ES-I3 (cell line): ENCODE data around the gene PABPC3.

Experiments
- H3K36me3 ChIP-seq: 2 replicates; pipeline ENCODE4 v1.6.1; 2013; ENCODE audit warnings: mild to moderate bottlenecking, low read length, control low read depth, moderate library complexity; ENCODE audit not compliant: insufficient read depth
- H3K4me1 ChIP-seq: 2 replicates; pipeline ENCODE4 v1.6.1; 2013; ENCODE audit warnings: mild to moderate bottlenecking, control low read depth, low read length; ENCODE audit not compliant: insufficient read depth
- H3K9ac ChIP-seq: 2 replicates; pipeline ENCODE4 v1.6.1; 2013; ENCODE audit warnings: low read depth, mild to moderate bottlenecking, low read length, moderate library complexity
- H3K9me3 ChIP-seq: 2 replicates; pipeline ENCODE4 v1.6.1; 2013; ENCODE audit warnings: mild to moderate bottlenecking, low read length, moderate library complexity; ENCODE audit not compliant: control insufficient read depth, insufficient read depth

The PABPC3 gene

GRCh38 chr13:25084096-25084495, 11.8 kb upstream of the PABPC3 start:
- Histone ChIP-seq H3K36me3 (no peaks in the 10 kb centered on the region), H3K9ac (no peak overlapping the region), H3K9me3 (no peaks in the 10 kb centered on the region), H3K4me1 (no peaks in the 10 kb centered on the region)

GRCh38 chr13:25085125-25085742, 10.7 kb upstream of the PABPC3 start:
- Histone ChIP-seq H3K36me3 (no peaks in the 10 kb centered on the region), H3K9ac (no peak overlapping the region)

GRCh38 chr13:25088562-25089221, 7.2 kb upstream of the PABPC3 start:
- H3K9ac ChIP-seq = no peak overlapping the region
- H3K4me1 ChIP-seq = no peaks in the 10 kb centered on the region
- no peaks in the 10 kb centered on the region for H3K9me3 ChIP-seq
- H3K36me3 ChIP-seq = no peaks in the 10 kb centered on the region

More at GRCh38 chr13:25085125-25085742, 10.7 kb upstream of the PABPC3 start:
- Histone ChIP-seq H3K9me3 (no peaks in the 10 kb centered on the region), H3K4me1 (no peaks in the 10 kb centered on the region)

GRCh38 chr13:25097426-25097825, 1.5 kb downstream of the PABPC3 start:
- H3K36me3 ChIP-seq = no peaks in the 10 kb centered on the region
- no peaks in the 10 kb centered on the region for H3K9me3 ChIP-seq
- H3K4me1 ChIP-seq = no peaks in the 10 kb centered on the region
- H3K9ac ChIP-seq = no peak overlapping the region

- Histone ChIP-seq H3K9ac (no peak overlapping the region), H3K36me3 (no peaks in the 10 kb centered on the region), H3K4me1 (no peaks in the 10 kb centered on the region), H3K9me3 (no peaks in the 10 kb centered on the region)
Observed at GRCh38 chr13:25103711-25104110, 7.8 kb downstream of the PABPC3 start.

GRCh38 chr13:25109341-25109740, 13.4 kb downstream of the PABPC3 start:
- no peaks in the 10 kb centered on the region for H3K36me3 ChIP-seq
- no peak overlapping the region for H3K9ac ChIP-seq
- peaks cover 10% of the 10 kb centered on the region; the same call in 1 of the 2 replicates for H3K4me1 ChIP-seq
- H3K9me3 ChIP-seq = no peaks in the 10 kb centered on the region

- no peak overlapping the region for H3K9ac ChIP-seq
- peaks cover 18% of the 10 kb centered on the region; the same call in 1 of the 2 replicates for H3K4me1 ChIP-seq
- no peaks in the 10 kb centered on the region for H3K36me3 ChIP-seq
- no peaks in the 10 kb centered on the region for H3K9me3 ChIP-seq
Observed at GRCh38 chr13:25110956-25111584, 15.1 kb downstream of the PABPC3 start.

- Histone ChIP-seq H3K36me3 (no peaks in the 10 kb centered on the region), H3K9me3 (no peaks in the 10 kb centered on the region), H3K4me1 (peaks cover 18% of the 10 kb centered on the region; the same call in 1 of the 2 replicates), H3K9ac (no peak overlapping the region)
Observed at GRCh38 chr13:25111585-25111956, 15.6 kb downstream of the PABPC3 start.

GRCh38 chr13:25112695-25113255, 16.8 kb downstream of the PABPC3 start:
- no peaks in the 10 kb centered on the region for H3K9me3 ChIP-seq
- H3K4me1 ChIP-seq = peaks cover 18% of the 10 kb centered on the region; the same call in 1 of the 2 replicates
- H3K36me3 ChIP-seq = no peaks in the 10 kb centered on the region
- H3K9ac ChIP-seq = no peak overlapping the region

- Histone ChIP-seq H3K9me3 (no peaks in the 10 kb centered on the region), H3K36me3 (no peaks in the 10 kb centered on the region), H3K4me1 (peaks cover 18% of the 10 kb centered on the region), H3K9ac (no peak overlapping the region)
Observed at GRCh38 chr13:25114220-25114619, 18.3 kb downstream of the PABPC3 start.

- Histone ChIP-seq H3K4me1 (peaks cover 17% of the 10 kb centered on the region), H3K36me3 (no peaks in the 10 kb centered on the region), H3K9me3 (no peaks in the 10 kb centered on the region), H3K9ac (no peak overlapping the region)
Observed at GRCh38 chr13:25116044-25116443, 20.1 kb downstream of the PABPC3 start.

- Histone ChIP-seq H3K9ac (no peak overlapping the region), H3K9me3 (no peaks in the 10 kb centered on the region), H3K4me1 (peaks cover 9% of the 10 kb centered on the region), H3K36me3 (no peaks in the 10 kb centered on the region)
Observed at GRCh38 chr13:25117312-25117711, 21.4 kb downstream of the PABPC3 start.

- Histone ChIP-seq H3K9ac (no peak overlapping the region), H3K9me3 (no peaks in the 10 kb centered on the region), H3K36me3 (no peaks in the 10 kb centered on the region), H3K4me1 (peaks cover 9% of the 10 kb centered on the region)
Observed at GRCh38 chr13:25118378-25118905, 22.5 kb downstream of the PABPC3 start.

GRCh38 chr13:25130944-25131343, 35.0 kb downstream of the PABPC3 start:
- H3K9me3 ChIP-seq = peaks cover 8% of the 10 kb centered on the region; the same call in 1 of the 2 replicates
- H3K9ac ChIP-seq = no peak overlapping the region

More at GRCh38 chr13:25130944-25131343, 35.0 kb downstream of the PABPC3 start:
- H3K4me1 ChIP-seq = peaks cover 14% of the 10 kb centered on the region
- H3K36me3 ChIP-seq = no peaks in the 10 kb centered on the region
